ENCODE results near the gene BRCC3. TPM values are rescaled to one million over a fixed set of nuclear protein-coding genes. Genes with fewer than 3 reads are reported as not detected.
"Not testable (repeated sequence)": the region's sequence is repeated elsewhere in the genome, so short reads cannot be mapped to it uniquely, and the experiment has no call there.

The BRCC3 gene
- polyA plus RNA-seq, 1 donor = 15.8 TPM

GRCh38 chrX:155143959-155144548, 72.7 kb downstream of the BRCC3 start:
- DNase-seq (ENCODE audit: low read depth) = no peak

GRCh38 chrX:155144926-155145325, 73.6 kb downstream of the BRCC3 start:
- DNase-seq (ENCODE audit: low read depth) = no peak

GRCh38 chrX:155147612-155148011, 76.3 kb downstream of the BRCC3 start:
- DNase-seq (ENCODE audit: low read depth) = not testable (repeated sequence)

GRCh38 chrX:155148166-155148565, 76.9 kb downstream of the BRCC3 start:
- DNase-seq (ENCODE audit: low read depth) = not testable (repeated sequence)

- no peak for DNase-seq (ENCODE audit: low read depth)
These were observed 77.6 kb downstream of the BRCC3 start for GRCh38 chrX:155148724-155149537.

GRCh38 chrX:155169881-155170280, 98.6 kb downstream of the BRCC3 start:
- DNase-seq (ENCODE audit: low read depth) = no peak

Other genes with a start within 250 kb of the BRCC3 start
- gene SMIM9, start 236.8 kb upstream of the BRCC3 start, polyA plus RNA-seq (ENCODE audit: insufficient read length) = not detected
- gene F8A1, start 185.2 kb upstream of the BRCC3 start, polyA plus RNA-seq (ENCODE audit: insufficient read length) = 8.1 TPM
- 5.1 TPM for gene F8, start 48.8 kb upstream of the BRCC3 start, polyA plus RNA-seq (ENCODE audit: insufficient read length)
- gene FUNDC2, start 44.7 kb upstream of the BRCC3 start, polyA plus RNA-seq (ENCODE audit: insufficient read length) = 126 TPM
- gene CMC4, start 372 bp upstream of the BRCC3 start, polyA plus RNA-seq (ENCODE audit: insufficient read length) = 6.8 TPM
- gene MTCP1, start 372 bp upstream of the BRCC3 start, polyA plus RNA-seq (ENCODE audit: insufficient read length) = 16.2 TPM
- 57.3 TPM for gene VBP1, start 145.0 kb downstream of the BRCC3 start, polyA plus RNA-seq (ENCODE audit: insufficient read length)
- 0.43 TPM for gene RAB39B, start 193.0 kb downstream of the BRCC3 start, polyA plus RNA-seq (ENCODE audit: insufficient read length)